Erythroblast (primary cell): Measurements from ENCODE around the gene PHF20.
A peak's percentile ranks its signal among the peaks of the same experiment; 100 is the strongest.

ENCODE experiments used
- DNase-seq, 2 experiments: peaks; one replicate each; lab custom pipeline; 2025; lab: John Stamatoyannopoulos, UW
- GATA1 ChIP-seq: IDR thresholded peaks from 2 replicates; pipeline ENCODE4 v1.6.1; 2011; ENCODE audit warnings: low read depth, mild to moderate bottlenecking, control low read depth, low read length, moderate library complexity
- POLR2A ChIP-seq: IDR thresholded peaks from 2 replicates; pipeline ENCODE4 v1.6.1; 2011; ENCODE audit warnings: mild to moderate bottlenecking, low read length

The PHF20 gene

GRCh38 chr20:35734374-35734773 lies 37.4 kb upstream of the PHF20 start:
- DNase-seq: no peak
- no peak for TF ChIP-seq POLR2A
- TF ChIP-seq GATA1: no peak

- TF ChIP-seq POLR2A: no peak
- TF ChIP-seq GATA1: no peak
- DNase-seq: no peak
These were observed 36.8 kb upstream of the PHF20 start for GRCh38 chr20:35734777-35735649.

- TF ChIP-seq POLR2A: no peak
- DNase-seq: no peak
These were observed 35.9 kb upstream of the PHF20 start for GRCh38 chr20:35735826-35736470.

GRCh38 chr20:35737865-35738333 lies 33.9 kb upstream of the PHF20 start:
- no peak for DNase-seq
- no peak for TF ChIP-seq POLR2A
- TF ChIP-seq GATA1: no peak

GRCh38 chr20:35738410-35739179 lies 33.2 kb upstream of the PHF20 start:
- TF ChIP-seq POLR2A: no peak
- TF ChIP-seq GATA1: no peak
- DNase-seq: no peak

GRCh38 chr20:35739294-35740163 lies 32.3 kb upstream of the PHF20 start:
- DNase-seq: peak; percentile 54 to 57
- TF ChIP-seq GATA1 (no peak), POLR2A (peak; percentile 20)

GRCh38 chr20:35741892-35742740 lies 29.7 kb upstream of the PHF20 start, which contains the start of gene RBM39:
RBM39 (minus strand) TSS chr20:35742260; CDS start chr20:35740874, 1,386 bp downstream.
- TF ChIP-seq GATA1 (peak; percentile 37), POLR2A (peak; percentile 98)
- peak; percentile 100 for DNase-seq

- DNase-seq: peak; percentile 53 to 62
These were observed 28.9 kb upstream of the PHF20 start for GRCh38 chr20:35742741-35743523.

GRCh38 chr20:35743693-35744491 lies 27.9 kb upstream of the PHF20 start:
- no peak for TF ChIP-seq POLR2A
- TF ChIP-seq GATA1: no peak
- peak; percentile 41 to 62 for DNase-seq

More at GRCh38 chr20:35742741-35743523, 28.9 kb upstream of the PHF20 start:
- TF ChIP-seq GATA1 (no peak), POLR2A (no peak)

- DNase-seq: peak in 1 of 2 experiments; percentile 44
These were observed 27.3 kb upstream of the PHF20 start for GRCh38 chr20:35744492-35744841.

- TF ChIP-seq GATA1 (no peak), POLR2A (no peak)
- no peak for DNase-seq
These were observed 21.2 kb upstream of the PHF20 start for GRCh38 chr20:35750611-35751010.
